Inferior parietal cortex (tissue), 1 donor: ENCODE measurements around the gene PKP1.

ENCODE experiments used
- DNase-seq: peaks from one replicate; pipeline ENCODE4 v3.0.0-alpha.2; 2016; ENCODE audit errors: extremely low spot score

Gene PKP1

GRCh38 chr1:201309416-201309815, 26.1 kb downstream of the PKP1 start:
- peak; percentile 16 for DNase-seq

DNA sequence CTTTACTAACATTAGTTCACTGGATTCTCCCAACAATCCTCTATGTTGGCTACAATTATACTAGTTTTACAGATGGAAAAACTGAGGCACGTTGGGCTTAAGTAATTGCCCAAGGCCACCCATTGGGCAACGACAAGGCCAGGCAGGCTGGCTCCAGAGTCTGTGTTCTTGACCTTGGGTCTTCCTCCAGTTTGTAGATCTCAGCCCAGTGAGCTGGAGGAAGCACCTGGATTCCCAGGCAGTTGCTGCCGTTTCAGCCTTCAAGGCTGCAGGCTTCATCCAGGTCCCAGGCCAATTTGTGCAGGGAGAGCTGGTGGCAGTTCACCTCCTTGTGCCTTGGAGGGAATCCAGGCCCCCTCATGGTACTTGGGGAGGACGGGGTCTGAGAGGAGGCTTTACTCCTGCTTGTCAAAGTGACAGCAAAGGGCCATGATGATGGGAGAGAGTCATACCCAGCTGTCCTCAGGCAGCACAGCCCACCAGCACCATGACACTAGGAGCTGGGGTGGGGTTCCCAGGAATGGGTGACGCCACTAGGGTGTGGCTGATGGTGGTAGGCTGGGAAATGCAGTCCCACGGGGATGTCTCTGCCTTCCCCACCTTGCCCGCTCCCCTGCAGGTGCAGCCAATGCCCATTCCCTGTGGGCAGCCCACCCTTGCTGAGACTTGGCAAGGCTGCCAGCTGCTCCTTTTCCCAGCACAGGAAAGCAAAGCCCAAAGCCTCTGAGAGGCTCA, 27.1 kb downstream of the PKP1 start:
- no peak for DNase-seq

- no peak for DNase-seq
Measured at GRCh38 chr1:201310986-201311355, 27.7 kb downstream of the PKP1 start.

- DNase-seq, result no peak
Measured at GRCh38 chr1:201311356-201312011, 28.2 kb downstream of the PKP1 start.

GRCh38 chr1:201312298-201312697, 29.0 kb downstream of the PKP1 start:
- DNase-seq, result no peak

- DNase-seq, result no peak
Measured at GRCh38 chr1:201313086-201313485, 29.8 kb downstream of the PKP1 start.

DNA sequence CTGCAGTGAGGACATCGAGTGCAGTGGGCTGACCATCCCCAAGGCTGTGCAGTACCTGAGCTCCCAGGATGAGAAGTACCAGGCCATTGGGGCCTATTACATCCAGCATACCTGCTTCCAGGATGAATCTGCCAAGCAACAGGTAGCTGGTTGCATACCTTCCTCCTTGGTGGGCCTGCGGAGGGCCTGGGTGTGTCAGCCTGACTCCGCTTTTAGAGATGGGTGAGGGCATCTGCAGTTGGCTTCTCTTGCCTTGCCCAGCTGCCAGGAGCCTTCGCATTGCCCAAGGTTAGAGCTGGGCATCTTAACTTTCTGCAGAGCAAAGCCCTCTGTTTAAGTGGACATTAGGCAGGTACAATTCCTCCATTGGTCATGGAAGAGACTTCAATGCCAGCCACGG, 33.2 kb downstream of the PKP1 start:
- no peak for DNase-seq

- no peak for DNase-seq
Measured at GRCh38 chr1:201317551-201317950, 34.2 kb downstream of the PKP1 start.

DNA sequence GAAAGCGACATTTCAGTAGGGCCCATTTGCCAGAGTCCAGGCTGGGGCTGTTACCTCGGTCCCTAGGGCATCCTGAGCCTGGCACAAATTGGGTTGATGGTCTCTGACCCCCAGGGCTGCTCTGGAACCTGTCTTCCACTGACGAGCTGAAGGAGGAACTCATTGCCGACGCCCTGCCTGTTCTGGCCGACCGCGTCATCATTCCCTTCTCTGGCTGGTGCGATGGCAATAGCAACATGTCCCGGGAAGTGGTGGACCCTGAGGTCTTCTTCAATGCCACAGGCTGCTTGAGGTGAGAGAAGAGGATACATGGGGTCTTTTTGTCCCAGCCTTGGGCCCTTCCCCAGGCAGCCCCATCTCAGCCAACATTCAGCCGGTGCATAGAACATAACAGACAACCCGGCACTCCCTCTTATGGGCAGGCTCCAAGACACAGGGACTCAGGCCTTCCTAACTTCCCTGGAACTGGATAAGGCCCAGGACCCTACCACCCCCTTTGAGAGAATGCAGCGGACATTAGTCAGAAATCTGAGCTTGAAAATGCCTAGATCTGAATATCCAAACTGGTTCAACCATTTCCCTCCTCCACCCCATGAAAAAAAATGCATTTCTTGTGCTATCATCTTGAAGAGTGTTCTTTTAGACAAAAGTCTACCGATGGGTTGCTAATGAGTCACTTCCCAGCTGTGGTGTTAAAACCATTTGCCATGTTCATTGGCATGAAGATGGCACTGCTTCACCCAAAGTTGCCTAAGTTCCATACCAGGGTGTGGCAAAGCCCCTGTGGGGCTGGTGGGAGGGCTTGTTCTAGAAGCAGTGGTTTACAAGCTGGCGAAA, 35.4 kb downstream of the PKP1 start:
- DNase-seq, result peak; percentile 12

- no peak for DNase-seq
Measured at GRCh38 chr1:201319631-201320030, 36.3 kb downstream of the PKP1 start.

- DNase-seq, result no peak
Measured at GRCh38 chr1:201320168-201320788, 37.0 kb downstream of the PKP1 start.

GRCh38 chr1:201321826-201322390, 38.6 kb downstream of the PKP1 start:
- DNase-seq, result no peak

DNA sequence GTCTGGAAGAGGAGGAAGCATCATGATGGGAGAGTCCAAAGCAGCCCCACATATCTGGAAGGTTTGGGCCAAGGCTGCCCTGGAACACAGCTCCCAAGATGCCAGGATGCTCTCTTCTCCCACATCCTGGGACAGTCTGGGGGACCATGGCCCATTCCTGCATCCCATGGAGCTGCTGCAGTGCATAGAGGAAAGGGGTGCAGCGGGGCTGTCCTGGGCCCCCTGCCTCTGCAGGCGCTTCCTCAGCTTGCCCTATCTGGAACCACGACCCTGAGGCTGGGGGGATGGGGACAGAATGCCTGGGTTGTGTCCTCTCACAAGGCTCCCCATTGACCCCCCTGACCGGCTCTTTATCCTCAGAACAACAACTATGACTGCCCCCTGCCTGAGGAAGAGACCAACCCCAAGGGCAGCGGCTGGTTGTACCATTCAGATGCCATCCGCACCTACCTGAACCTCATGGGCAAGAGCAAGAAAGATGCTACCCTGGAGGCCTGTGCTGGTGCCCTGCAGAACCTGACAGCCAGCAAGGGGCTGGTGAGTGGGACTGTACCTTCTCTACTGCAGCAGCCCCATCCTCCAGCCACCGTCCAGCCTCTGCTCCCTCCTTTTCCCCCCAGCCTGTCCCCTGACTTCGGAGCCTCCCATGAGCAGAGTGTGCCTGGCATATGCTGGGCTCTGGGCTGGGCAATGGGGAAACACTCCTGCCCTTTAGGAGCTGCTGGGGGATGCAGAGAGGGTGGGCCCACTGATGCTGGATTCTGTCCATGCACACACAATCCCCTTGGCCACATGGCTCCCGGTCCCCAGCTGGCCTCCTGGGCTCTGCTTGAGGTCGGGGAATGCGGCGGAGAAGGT, 39.6 kb downstream of the PKP1 start:
- DNase-seq, result no peak

- DNase-seq, result no peak
Measured at GRCh38 chr1:201324306-201324705, 41.0 kb downstream of the PKP1 start.

GRCh38 chr1:201324821-201325677, 41.7 kb downstream of the PKP1 start:
- DNase-seq, result no peak

DNA sequence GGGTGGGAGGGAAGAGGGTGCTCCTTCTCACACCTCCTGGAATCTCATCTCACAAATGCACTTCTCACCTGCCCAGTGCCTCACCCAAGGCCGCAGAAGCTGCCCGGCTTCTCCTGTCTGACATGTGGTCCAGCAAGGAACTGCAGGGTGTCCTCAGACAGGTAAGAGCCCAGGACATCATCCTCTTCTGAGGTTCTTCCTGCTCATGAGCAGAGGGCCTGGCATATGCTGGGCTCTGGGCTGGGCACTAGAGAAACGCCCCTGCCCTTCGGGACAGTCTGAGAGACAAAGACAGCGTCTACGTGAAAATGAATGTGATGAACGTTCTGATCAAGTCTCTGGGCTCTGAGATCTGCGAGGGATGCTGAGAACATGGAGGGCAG, 42.4 kb downstream of the PKP1 start:
- DNase-seq, result no peak

GRCh38 chr1:201326710-201327109, 43.4 kb downstream of the PKP1 start:
- no peak for DNase-seq

DNA sequence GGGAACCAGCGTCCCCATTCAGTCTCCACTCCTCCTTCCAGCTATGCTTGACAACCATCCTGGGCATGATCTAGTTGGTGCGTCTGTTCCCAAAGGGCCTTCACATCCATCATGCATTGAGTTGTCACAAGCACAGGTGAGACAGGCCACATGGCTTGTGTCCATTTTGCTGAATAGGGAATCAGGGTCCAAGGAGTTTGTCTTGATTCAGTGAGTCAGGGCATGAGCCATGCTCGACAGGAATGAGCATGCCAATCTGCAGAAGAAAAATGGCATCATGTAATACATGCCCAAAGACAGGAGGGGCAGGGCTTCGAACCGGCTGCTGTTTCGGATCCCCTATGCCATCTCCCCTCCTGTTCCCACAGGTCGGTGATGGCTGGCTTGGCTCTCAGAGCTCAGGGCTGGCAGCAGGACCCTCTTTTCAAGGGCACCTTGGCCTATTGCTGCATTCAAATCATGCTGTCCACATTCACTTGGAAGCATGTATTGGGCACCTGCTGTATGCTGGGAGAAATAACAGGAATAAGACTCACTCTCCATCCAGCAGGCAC, 44.5 kb downstream of the PKP1 start:
- no peak for DNase-seq

DNA sequence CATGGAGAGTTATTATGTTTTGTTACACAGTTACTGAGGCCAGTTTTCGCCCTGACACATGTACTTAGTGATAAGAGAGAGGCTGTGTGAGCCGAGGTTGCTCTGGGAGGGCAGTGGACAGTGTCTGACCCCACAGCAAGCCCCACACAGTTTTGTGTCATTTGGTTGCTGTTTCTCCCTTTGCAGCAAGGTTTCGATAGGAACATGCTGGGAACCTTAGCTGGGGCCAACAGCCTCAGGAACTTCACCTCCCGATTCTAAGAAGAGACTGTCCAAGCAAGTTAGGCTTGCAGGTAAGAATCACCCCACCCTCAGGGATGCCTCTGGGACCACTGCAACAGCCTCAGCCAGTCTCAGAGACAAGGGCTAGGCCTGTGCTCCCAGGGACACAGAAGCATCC, 45.3 kb downstream of the PKP1 start:
- DNase-seq, result no peak

DNA sequence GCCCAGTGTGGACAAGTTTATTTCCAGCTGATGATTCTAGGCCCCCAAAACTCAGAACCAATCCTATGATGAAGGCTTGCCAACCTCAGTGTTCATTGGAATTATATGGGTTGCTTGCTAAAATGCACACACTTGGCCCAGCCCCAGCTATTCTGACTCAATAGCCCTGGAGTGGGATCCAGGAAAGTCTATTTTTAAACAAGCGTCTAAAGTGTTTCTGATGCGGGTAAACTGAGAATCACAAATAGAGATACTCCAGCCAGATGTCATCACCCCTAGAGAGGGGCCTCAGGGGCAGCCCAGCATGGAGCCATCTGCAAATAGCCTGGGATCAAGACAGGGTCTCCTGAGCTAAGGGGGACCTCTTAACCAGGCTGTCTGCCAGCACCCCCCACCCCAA, 46.0 kb downstream of the PKP1 start:
- no peak for DNase-seq
